Trophoblast cell (in vitro differentiated cells and primary cell): Measurements from ENCODE around the gene SOX21.

Experiments used
- DNase-seq, 2 donors: peaks; one replicate each; pipeline ENCODE4 v3.0.0-alpha.2; 2016
- H2AFZ ChIP-seq: 2 replicates; pipeline ENCODE4 v1.6.1; 2013; ENCODE audit warnings: low read length, moderate library complexity, mild to moderate bottlenecking; ENCODE audit not compliant: insufficient read depth, poor library complexity
- H2AK5ac ChIP-seq: 2 replicates; pipeline ENCODE4 v1.6.1; 2013; ENCODE audit warnings: mild to moderate bottlenecking, low read length
- H2BK120ac ChIP-seq: 2 replicates; pipeline ENCODE4 v1.6.1; 2013; ENCODE audit warnings: low read length, mild to moderate bottlenecking, moderate library complexity; ENCODE audit not compliant: insufficient read depth, poor library complexity
- H2BK12ac ChIP-seq: 2 replicates; pipeline ENCODE4 v1.6.1; 2013; ENCODE audit warnings: mild to moderate bottlenecking, low read length, moderate library complexity
- H2BK5ac ChIP-seq: 2 replicates; pipeline ENCODE4 v1.6.1; 2013; ENCODE audit warnings: low read length, low read depth, moderate library complexity, mild to moderate bottlenecking; ENCODE audit not compliant: poor library complexity
- H3K14ac ChIP-seq: 2 replicates; pipeline ENCODE4 v1.6.1; 2013; ENCODE audit warnings: mild to moderate bottlenecking, low read length
- H3K18ac ChIP-seq: 2 replicates; pipeline ENCODE4 v1.6.1; 2013; ENCODE audit warnings: mild to moderate bottlenecking, low read length
- H3K23ac ChIP-seq: 2 replicates; pipeline ENCODE4 v1.6.1; 2013; ENCODE audit warnings: low read length
- H3K27ac ChIP-seq: 2 replicates; pipeline ENCODE4 v1.5.1; 2013; ENCODE audit warnings: low read depth, mild to moderate bottlenecking, inconsistent platforms, low read length, moderate library complexity
- H3K27me3 ChIP-seq: 2 replicates; pipeline ENCODE4 v1.6.1; 2013; ENCODE audit warnings: inconsistent platforms, mild to moderate bottlenecking, low read length, moderate library complexity; ENCODE audit not compliant: insufficient read depth
- H3K36me3 ChIP-seq, 2 experiments: 1 replicate in 1 of 2; 2 replicates in 1 of 2; pipeline ENCODE4 v1.6.1; 2013; ENCODE audit warnings: low read length in 2 of 2, mild to moderate bottlenecking in 2 of 2, moderate library complexity in 1 of 2; ENCODE audit not compliant: insufficient read depth in 2 of 2, control insufficient read depth in 1 of 2
- H3K4ac ChIP-seq: 2 replicates; pipeline ENCODE4 v1.6.1; 2013; ENCODE audit warnings: low read depth, mild to moderate bottlenecking, low read length, moderate library complexity
- H3K4me1 ChIP-seq, 2 experiments: 1 replicate in 1 of 2; 2 replicates in 1 of 2; pipeline ENCODE4 v1.6.1; 2013; ENCODE audit warnings: low read length in 2 of 2, mild to moderate bottlenecking in 2 of 2, moderate library complexity in 1 of 2; ENCODE audit not compliant: insufficient read depth in 2 of 2, control insufficient read depth in 1 of 2
- H3K4me2 ChIP-seq: 2 replicates; pipeline ENCODE4 v1.6.1; 2013; ENCODE audit warnings: inconsistent platforms, mild to moderate bottlenecking, low read length, moderate library complexity
- H3K4me3 ChIP-seq: 2 replicates; pipeline ENCODE4 v1.5.1; 2013; ENCODE audit warnings: mild to moderate bottlenecking, low read depth, low read length, inconsistent platforms
- H3K79me1 ChIP-seq: one replicate; pipeline ENCODE4 v1.6.1; 2013; ENCODE audit warnings: low read length
- H3K79me2 ChIP-seq: 2 replicates; pipeline ENCODE4 v1.6.1; 2013; ENCODE audit warnings: low read length, mild to moderate bottlenecking; ENCODE audit not compliant: control insufficient read depth, insufficient read depth, poor library complexity
- H3K9ac ChIP-seq: 2 replicates; pipeline ENCODE4 v1.6.1; 2013; ENCODE audit warnings: mild to moderate bottlenecking, low read length
- H3K9me3 ChIP-seq: 2 replicates; pipeline ENCODE4 v1.6.1; 2013; ENCODE audit warnings: low read depth, mild to moderate bottlenecking, control low read depth, inconsistent platforms, low read length; ENCODE audit not compliant: insufficient read depth
- H4K12ac ChIP-seq: 2 replicates; pipeline ENCODE4 v1.6.1; 2013; ENCODE audit warnings: low read depth, mild to moderate bottlenecking, low read length, moderate library complexity
- H4K8ac ChIP-seq: 2 replicates; pipeline ENCODE4 v1.6.1; 2013; ENCODE audit warnings: low read depth, mild to moderate bottlenecking, low read length, moderate library complexity
- H4K91ac ChIP-seq: one replicate; pipeline ENCODE4 v1.6.1; 2013; ENCODE audit warnings: low read depth, mild to moderate bottlenecking, low read length, moderate library complexity
- WGBS: extraction: QIAGEN DNeasy Blood & Tissue Kit; methylation state at CpG from one replicate; pipeline ENCODE4 v1.1.7; 2013; ENCODE audit warnings: missing lambda C conversion rate; ENCODE audit not compliant: insufficient read length, insufficient coverage; ENCODE audit errors: extremely low coverage; 5-methylcytosine and 5-hydroxymethylcytosine counted together

SOX21 gene

DNA sequence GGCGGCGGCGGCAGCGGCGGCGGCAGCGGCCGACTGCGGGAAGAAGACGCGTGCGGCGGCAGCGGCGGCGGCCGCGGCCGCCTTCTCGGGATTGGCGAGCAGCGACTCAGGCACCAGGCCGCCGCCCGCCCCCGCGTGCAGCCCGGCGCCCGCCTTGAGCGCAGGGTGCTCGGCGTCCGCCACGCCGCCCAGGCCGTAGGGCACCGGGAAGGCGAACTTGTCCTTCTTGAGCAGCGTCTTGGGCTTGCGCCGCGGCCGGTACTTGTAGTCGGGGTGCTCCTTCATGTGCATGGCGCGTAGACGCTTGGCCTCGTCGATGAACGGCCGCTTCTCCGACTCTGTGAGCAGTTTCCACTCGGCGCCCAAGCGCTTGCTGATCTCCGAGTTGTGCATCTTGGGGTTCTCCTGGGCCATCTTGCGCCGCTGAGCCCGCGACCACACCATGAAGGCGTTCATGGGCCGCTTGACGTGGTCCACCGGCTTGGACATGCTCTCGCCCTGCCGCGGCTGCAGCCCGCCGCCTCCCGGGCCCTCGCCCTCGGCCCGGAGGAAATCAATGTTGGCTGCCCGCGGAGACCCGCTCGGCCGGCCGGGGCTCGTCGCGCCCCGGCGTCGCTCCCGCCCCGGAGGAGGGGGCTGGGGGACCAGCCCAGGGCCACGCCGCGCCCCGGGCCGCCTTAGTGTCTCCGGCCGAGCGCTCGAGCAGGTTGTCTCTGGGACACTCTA is 621 bp downstream of the SOX21 start:
- Histone ChIP-seq H2BK5ac (no peak overlapping the region), H3K27ac (no peak overlapping the region), H3K23ac (no peak overlapping the region), H2BK120ac (no peak overlapping the region), H3K14ac (no peak overlapping the region), H4K8ac (no peak overlapping the region), H2AK5ac (no peak overlapping the region), H3K79me2 (no peaks in the 10 kb centered on the region), H3K4me2 (peak overlapping the region; percentile 81), H3K4me1 (peaks cover 19 to 39% of the 10 kb centered on the region in 2 experiments), H3K36me3 (no peaks in the 10 kb centered on the region), H3K27me3 (peaks cover 50% of the 10 kb centered on the region), H3K79me1 (no peaks in the 10 kb centered on the region), H3K4ac (no peak overlapping the region), H3K4me3 (peak overlapping the region; percentile 69), H3K18ac (no peak overlapping the region), H2BK12ac (no peak overlapping the region), H4K12ac (no peak overlapping the region), H4K91ac (no peak overlapping the region), H3K9ac (no peak overlapping the region), H3K9me3 (no peaks in the 10 kb centered on the region), H2AFZ (peak overlapping the region; percentile 45)
- DNase-seq = peak in 1 of 2 donors; percentile 26
- WGBS = no CpG with 5 or more reads among the region's 97 CpGs

DNA sequence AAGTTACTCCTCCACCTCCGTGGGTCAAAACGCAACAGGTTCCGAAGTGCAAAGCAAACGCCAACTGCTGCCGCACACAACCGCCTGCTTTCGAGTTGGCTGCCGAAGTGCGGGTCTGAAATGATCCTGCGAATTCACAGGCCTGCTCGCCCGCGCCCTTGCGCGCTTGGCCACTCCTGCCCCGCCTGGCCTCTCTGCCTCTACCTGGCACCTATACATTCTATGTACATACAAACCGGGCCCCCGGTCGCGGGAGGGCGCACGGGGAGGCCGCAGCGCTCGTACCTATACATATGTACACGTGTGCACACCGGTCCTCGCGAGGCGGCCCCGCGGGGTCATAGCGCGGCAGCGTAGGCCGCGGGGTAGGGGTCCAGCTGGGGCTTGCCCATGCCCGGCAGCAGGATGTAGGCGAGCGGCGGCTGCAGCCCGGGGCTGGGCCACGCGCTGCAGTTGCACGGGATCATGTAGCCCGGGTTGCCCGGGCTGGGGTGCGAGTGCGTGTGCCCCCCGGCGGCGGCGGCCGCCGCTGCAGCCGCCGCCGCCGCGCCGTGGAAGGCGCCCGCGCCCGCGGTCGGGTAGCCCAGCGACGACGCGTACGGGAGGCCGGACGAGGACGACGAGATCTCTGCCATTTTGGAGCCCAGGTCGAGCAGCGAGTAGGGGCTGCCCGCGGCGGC is 1.3 kb downstream of the SOX21 start:
- H2BK5ac ChIP-seq = no peak overlapping the region
- no peak overlapping the region for H3K23ac ChIP-seq
- H3K18ac ChIP-seq = no peak overlapping the region
- no CpG with 5 or more reads among the region's 81 CpGs for WGBS
- H4K91ac ChIP-seq = no peak overlapping the region
- H3K4me1 ChIP-seq = peaks cover 19 to 34% of the 10 kb centered on the region in 2 experiments
- no peak overlapping the region for H3K27ac ChIP-seq
- no peaks in the 10 kb centered on the region for H3K79me2 ChIP-seq
- H2BK12ac ChIP-seq = no peak overlapping the region
- no peak overlapping the region for H2AK5ac ChIP-seq
- H3K14ac ChIP-seq = no peak overlapping the region
- H2BK120ac ChIP-seq = no peak overlapping the region
- H3K4ac ChIP-seq = no peak overlapping the region
- peak in 1 of 2 donors; percentile 54 for DNase-seq
- no peak overlapping the region for H3K9ac ChIP-seq
- H4K12ac ChIP-seq = no peak overlapping the region
- H3K79me1 ChIP-seq = no peaks in the 10 kb centered on the region
- peaks cover 57% of the 10 kb centered on the region for H3K27me3 ChIP-seq
- no peaks in the 10 kb centered on the region for H3K9me3 ChIP-seq
- H4K8ac ChIP-seq = peak overlapping the region; percentile 32
- no peaks in the 10 kb centered on the region for H3K36me3 ChIP-seq
- peak overlapping the region; percentile 81 for H3K4me2 ChIP-seq
- H3K4me3 ChIP-seq = peak overlapping the region; percentile 68
- H2AFZ ChIP-seq = no peak overlapping the region

DNA sequence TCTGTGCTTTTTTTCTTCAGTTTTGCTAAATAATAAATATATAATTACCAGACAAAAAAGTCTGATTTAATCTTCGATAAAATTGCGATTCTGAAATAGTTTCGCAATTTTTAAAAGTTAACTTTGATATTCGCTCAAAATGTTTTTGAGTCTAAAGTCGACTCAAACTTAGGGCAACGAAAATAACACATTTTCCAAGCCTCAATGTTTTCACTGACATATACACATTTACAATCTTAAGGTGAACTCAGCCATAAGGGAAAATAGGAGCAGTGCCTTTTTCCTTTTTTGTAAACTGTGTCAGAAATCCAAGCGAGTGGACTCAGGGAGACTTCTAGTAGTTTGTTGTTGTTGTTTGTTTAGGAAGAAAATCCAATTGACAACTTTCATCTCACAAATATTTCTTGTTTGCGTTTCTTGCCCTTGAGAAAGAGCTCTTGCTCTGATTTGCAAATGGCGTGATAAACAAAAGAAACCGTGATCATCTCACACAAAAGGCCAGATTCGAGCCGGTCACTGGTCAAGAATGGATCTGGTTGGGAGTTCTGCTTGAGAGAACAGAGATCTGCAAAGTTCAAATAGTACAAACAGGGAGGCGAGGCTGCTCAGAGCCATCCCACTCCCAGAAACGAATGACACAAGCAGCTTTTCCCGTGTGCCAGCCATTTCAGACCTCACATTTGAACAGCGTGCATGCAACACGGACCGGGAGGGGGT is 2.1 kb downstream of the SOX21 start:
- Histone ChIP-seq H3K36me3 (no peaks in the 10 kb centered on the region), H2BK5ac (no peak overlapping the region), H3K18ac (no peak overlapping the region), H4K91ac (no peak overlapping the region), H3K9ac (no peak overlapping the region), H3K4me2 (peak overlapping the region; percentile 22), H3K79me2 (no peaks in the 10 kb centered on the region), H2AFZ (no peak overlapping the region), H3K23ac (no peak overlapping the region), H3K4me1 (peaks cover 19 to 36% of the 10 kb centered on the region in 2 experiments), H2BK12ac (no peak overlapping the region), H3K4ac (no peak overlapping the region), H3K9me3 (no peaks in the 10 kb centered on the region), H3K79me1 (no peaks in the 10 kb centered on the region), H3K4me3 (no peak overlapping the region), H3K27ac (no peak overlapping the region), H3K14ac (no peak overlapping the region), H4K12ac (no peak overlapping the region), H2AK5ac (no peak overlapping the region), H3K27me3 (peaks cover 65% of the 10 kb centered on the region), H4K8ac (no peak overlapping the region), H2BK120ac (no peak overlapping the region)
- no peak for DNase-seq
- WGBS = no CpG with 5 or more reads among the region's 18 CpGs

DNA sequence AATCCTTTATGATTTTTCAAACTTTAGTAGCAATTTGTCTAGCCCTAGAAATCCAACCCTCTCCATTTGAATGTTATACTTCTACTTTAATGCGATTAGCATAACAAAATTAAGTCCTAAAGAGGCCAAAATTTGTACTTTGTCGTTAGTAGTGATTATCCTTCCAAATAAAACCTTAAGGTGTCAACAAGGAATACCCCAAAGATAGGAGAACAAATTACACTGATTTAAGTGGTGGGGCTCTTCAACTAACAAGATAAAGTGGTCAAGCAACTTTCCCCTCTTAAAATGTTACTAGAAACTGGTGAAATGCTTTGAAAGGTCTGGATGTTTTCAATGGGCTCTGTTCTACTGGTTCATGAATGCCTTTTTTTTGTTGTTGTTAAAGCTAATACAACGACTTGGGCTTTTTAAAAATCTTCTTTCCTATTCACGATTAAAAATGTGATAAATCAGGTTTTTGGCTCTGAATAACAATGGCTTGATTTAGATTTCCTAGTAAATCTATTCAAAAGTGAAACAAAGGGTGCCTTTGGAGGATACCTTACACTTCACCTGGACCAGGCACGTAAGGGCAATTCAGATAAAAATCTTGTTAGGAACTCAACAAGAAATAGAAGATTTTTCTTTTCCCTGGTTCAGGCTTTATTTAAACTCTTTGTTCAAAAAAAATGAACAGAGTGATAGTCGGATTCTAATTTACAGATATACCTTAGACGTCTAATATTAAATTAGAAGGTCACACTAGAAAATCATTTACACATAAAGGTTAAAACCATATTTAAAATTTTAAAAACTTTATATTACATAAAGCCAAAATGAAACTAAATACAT is 3.1 kb downstream of the SOX21 start:
- H3K27ac ChIP-seq = no peak overlapping the region
- H4K8ac ChIP-seq = no peak overlapping the region
- no peak overlapping the region for H4K12ac ChIP-seq
- no peaks in the 10 kb centered on the region for H3K36me3 ChIP-seq
- H3K79me1 ChIP-seq = no peaks in the 10 kb centered on the region
- H3K14ac ChIP-seq = no peak overlapping the region
- H3K79me2 ChIP-seq = no peaks in the 10 kb centered on the region
- no peak overlapping the region for H2BK12ac ChIP-seq
- no peak overlapping the region for H3K23ac ChIP-seq
- H2BK120ac ChIP-seq = no peak overlapping the region
- peaks cover 74% of the 10 kb centered on the region for H3K27me3 ChIP-seq
- no peaks in the 10 kb centered on the region for H3K9me3 ChIP-seq
- no peak overlapping the region for H4K91ac ChIP-seq
- H3K18ac ChIP-seq = no peak overlapping the region
- no peak overlapping the region for H2AFZ ChIP-seq
- H2AK5ac ChIP-seq = no peak overlapping the region
- no peak overlapping the region for H3K4me3 ChIP-seq
- no peak overlapping the region for H3K9ac ChIP-seq
- H3K4me2 ChIP-seq = no peak overlapping the region
- no CpG with 5 or more reads among the region's 7 CpGs for WGBS
- H3K4me1 ChIP-seq = peaks cover 19 to 37% of the 10 kb centered on the region in 2 experiments
- H3K4ac ChIP-seq = no peak overlapping the region
- no peak overlapping the region for H2BK5ac ChIP-seq
- DNase-seq = peak in 1 of 2 donors; percentile 42
